GM12872 (cell line): ENCODE data around the gene TECPR1.

Experiments used
- TF ChIP-seq, protein P1 (sequence below): IDR thresholded peaks from 3 replicates; pipeline ENCODE4 v1.5.1; 2011; ENCODE audit warnings: low read depth, mild to moderate bottlenecking, low read length, moderate library complexity; ENCODE audit not compliant: insufficient read depth

Gene TECPR1

DNA sequence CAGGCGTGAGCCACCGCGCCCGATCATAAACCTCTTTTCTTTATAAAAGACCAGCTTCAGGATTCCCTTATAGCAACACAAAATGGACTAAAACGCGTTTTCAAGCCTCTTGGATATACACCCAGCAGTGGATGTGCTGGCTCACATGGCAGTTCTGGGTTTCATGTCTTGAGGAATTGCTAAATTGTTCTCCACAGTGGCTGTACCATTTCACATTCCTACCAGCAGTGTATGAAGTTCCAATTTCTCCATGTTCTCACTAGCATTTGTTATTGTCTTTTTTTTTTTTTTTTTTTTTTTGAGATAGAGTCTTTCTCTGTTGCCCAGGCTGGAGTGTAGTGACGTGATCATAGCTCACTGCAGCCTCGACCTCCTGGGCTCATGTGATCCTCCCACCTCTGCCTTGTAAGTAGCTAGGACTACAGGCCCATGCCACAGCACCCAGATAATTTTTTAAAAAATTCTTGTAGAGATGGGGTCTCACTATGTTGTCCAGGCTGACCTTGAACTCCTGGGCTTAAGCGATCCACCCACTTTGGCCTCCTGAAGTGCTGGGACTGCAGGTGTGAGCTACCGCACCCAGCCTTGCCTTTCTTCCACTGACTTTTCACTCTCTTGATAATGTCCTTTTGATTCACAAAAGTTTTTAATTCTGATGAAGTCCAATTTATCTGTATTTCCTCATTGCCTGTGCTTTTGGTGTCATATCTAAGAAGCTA lies 17.4 kb downstream of the TECPR1 start:
- TF ChIP-seq, protein P1, sequence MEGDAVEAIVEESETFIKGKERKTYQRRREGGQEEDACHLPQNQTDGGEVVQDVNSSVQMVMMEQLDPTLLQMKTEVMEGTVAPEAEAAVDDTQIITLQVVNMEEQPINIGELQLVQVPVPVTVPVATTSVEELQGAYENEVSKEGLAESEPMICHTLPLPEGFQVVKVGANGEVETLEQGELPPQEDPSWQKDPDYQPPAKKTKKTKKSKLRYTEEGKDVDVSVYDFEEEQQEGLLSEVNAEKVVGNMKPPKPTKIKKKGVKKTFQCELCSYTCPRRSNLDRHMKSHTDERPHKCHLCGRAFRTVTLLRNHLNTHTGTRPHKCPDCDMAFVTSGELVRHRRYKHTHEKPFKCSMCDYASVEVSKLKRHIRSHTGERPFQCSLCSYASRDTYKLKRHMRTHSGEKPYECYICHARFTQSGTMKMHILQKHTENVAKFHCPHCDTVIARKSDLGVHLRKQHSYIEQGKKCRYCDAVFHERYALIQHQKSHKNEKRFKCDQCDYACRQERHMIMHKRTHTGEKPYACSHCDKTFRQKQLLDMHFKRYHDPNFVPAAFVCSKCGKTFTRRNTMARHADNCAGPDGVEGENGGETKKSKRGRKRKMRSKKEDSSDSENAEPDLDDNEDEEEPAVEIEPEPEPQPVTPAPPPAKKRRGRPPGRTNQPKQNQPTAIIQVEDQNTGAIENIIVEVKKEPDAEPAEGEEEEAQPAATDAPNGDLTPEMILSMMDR = no peak

DNA sequence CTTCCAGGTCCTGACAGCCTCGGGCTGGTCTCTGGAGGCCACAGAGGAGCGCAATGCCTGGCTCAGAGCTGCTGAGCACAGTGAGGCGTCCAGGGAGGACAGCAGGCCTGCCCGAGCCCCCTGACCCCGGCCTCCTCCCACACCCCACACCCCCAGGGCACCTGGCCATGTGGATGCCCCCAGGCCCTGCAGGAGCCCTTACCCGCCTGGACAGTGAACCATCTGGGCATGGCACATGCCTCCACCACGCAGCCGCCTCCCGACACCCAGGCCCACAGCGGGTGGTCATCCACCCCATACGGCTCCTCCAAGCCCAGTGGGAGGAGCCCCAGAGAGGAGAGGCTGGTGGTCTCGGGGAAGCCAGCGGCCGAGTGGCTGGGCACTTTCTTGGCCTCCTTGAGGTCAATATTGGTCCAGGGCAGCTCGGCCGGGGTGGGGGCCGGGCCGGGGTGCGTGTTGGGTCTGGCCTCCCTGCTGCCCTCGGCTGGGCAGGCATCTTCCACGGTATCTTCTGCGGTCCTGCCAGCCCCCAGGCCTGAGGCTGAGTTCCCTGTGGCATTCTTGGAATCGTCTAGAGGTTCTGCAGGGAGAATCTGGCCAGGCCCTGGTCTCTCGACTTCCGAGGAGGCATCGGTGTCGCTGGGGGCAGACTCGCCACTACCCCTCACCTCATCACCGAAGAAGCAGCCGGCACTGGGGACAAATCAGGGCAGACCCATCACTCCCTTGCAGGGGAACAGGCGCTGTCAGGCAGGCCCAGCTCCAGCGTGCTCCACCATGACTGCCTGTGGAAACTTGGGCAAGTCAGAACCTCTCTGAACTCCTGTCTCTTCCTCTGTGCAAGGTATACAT lies 18.6 kb downstream of the TECPR1 start:
- TF ChIP-seq, protein P1 = no peak

DNA sequence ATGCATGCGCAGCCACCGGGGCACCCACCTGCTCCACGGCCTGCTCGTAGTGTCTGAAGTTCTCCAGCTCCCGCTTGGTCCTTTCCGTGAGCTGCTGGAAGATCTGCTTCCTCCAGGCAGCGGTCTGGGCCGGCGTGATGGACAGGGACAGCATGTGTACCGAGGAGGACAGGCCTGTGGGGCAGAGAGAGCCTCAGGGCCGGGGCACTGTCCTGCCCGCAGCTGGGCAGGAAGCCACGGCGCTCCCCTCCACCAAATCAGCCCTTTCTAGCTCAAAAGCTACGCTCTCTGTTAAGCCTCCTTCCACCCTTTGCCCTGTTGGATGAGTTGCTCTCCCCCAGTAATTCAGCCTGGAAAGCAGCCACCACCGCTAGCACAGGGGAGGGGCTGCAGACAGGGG lies 19.2 kb downstream of the TECPR1 start:
- TF ChIP-seq, protein P1 = no peak

DNA sequence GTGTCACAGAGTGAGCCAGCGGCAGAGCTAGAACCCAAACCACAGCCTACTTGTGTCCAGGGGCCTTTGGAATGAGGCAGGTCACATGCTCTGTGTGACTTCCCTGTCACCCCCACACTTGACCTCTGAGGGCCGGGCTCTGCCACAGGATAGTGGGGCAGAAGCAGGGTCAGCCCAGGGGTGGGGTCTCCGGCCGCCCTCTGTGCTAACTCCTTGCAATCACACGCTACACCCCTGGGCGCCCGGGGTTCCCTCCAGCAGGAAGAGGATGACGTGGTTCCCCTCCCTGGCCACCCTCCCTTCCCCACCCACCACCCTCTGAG lies 19.8 kb downstream of the TECPR1 start:
- TF ChIP-seq, protein P1 = no peak

DNA sequence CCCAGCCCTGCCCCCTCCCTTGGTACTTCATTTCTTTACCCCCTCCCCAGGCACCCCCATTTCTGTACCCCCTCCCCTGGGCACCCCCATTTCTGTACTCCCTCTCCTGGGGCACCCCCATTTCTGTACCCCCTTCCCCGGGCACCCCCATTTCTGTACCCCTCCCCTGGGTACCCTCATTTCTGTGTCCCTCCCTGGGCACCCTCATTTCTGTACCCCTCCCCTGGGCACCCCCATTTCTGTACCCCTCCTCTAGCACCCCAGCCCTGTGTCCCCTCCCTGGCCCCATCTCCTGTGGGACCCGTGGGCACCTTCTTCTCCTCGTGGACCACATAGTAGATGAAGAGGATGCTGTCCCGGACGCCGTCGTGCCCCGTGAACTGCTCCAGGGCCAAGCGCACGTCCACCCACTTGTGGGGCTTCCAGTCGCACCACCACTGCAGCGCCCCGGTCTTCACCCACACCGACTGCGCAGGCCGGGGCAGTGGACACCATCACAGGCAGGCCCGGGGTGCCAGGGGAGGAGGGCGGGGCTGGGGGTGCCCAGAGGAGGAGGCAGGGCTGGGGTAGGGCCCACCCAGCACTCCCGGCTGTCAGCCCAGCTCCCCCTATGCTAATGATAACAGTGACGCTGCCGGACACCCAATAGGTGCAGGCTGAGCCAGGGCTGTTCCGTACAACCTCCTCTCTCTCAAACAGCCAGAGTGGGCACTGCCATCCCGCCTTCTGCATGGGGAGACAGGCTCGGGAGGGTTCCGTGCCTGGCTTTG lies 20.4 kb downstream of the TECPR1 start:
- TF ChIP-seq, protein P1 = no peak

- TF ChIP-seq, protein P1 = no peak
Measured at GRCh38 chr7:98230746-98231471, 21.1 kb downstream of the TECPR1 start.
